Measurements from ENCODE around the gene CXCR2. TPM values are rescaled to one million over a fixed set of nuclear protein-coding genes. Genes with fewer than 3 reads are reported as not detected.
A peak's percentile ranks its signal among the peaks of the same experiment; 100 is the strongest.

The CXCR2 gene
- total and polyA plus RNA-seq, 2 of the 8 experiments (the other 6 are each of a cell fraction or from before 2014, with no cell fraction given) = 1.4 to 1.6 TPM

- Histone ChIP-seq H2BK15ac (ENCODE audit: low read length) (no peak overlapping the region), H4K8ac (ENCODE audit: extremely low read depth, insufficient read depth, low read length) (no peak overlapping the region), H4K20me1 (replicated peaks in 1 of 2; ENCODE audit: control insufficient read depth in 1 of 2, insufficient read depth in 2 of 2, low read length in 2 of 2) (no peaks in the 10 kb centered on the region), H4K91ac (replicated peaks; ENCODE audit: insufficient read length, low read length) (no peak overlapping the region), H2BK12ac (ENCODE audit: low read depth, low read length) (no peak overlapping the region), H4K5ac (ENCODE audit: insufficient read length, low read depth, low read length) (no peak overlapping the region), H3K79me2 (ENCODE audit: control insufficient read depth in 1 of 2, insufficient read depth in 2 of 2, low read length in 2 of 2) (no peaks in the 10 kb centered on the region), H3K4me1 (replicated peaks in 1 of 4; ENCODE audit: control insufficient read depth in 3 of 4, insufficient read depth in 4 of 4, low read length in 3 of 4) (no peaks in the 10 kb centered on the region; a peak in 2 of 7 replicates), H3K23me2 (ENCODE audit: low read depth, low read length) (no peaks in the 10 kb centered on the region; the same call in 1 of the 2 replicates), H3K79me1 (ENCODE audit: low read depth, low read length) (no peaks in the 10 kb centered on the region), H3K27ac (ENCODE audit: low read depth, low read length) (no peak overlapping the region), H3K27me3 (replicated peaks in 1 of 4; ENCODE audit: control insufficient read depth in 3 of 4, extremely low read depth in 1 of 4, insufficient read depth in 3 of 4, low read length in 3 of 4) (no peaks in the 10 kb centered on the region), H3K18ac (ENCODE audit: extremely low read depth, low read length) (no peak overlapping the region), H2AK5ac (ENCODE audit: low read depth, low read length) (no peak overlapping the region), H3K9ac (replicated peaks in 1 of 4; ENCODE audit: extremely low read depth in 1 of 4, low read depth in 3 of 4, low read length in 3 of 4) (no peak overlapping the region), H2BK5ac (ENCODE audit: low read depth, low read length) (no peak overlapping the region), H3K36me3 (ENCODE audit: control insufficient read depth in 2 of 4, insufficient read depth in 4 of 4, low read length in 3 of 4) (no peaks in the 10 kb centered on the region), H2BK20ac (ENCODE audit: low read length) (no peak overlapping the region), H3K4me2 (ENCODE audit: insufficient read depth in 1 of 2, low read depth in 2 of 2, low read length in 2 of 2) (no peak overlapping the region), H2AFZ (ENCODE audit: low read length) (0 out of 2 replicates have a peak overlapping the region, but pooled peaks have one; percentile 16), H3K4ac (replicated peaks; ENCODE audit: insufficient read length, low read depth, low read length) (no peak overlapping the region), H3K23ac (ENCODE audit: insufficient read length) (no peak overlapping the region), H3K14ac (ENCODE audit: insufficient read length) (no peak overlapping the region), H2BK120ac (replicated peaks; ENCODE audit: low read depth, low read length) (no peak overlapping the region), H3K56ac (replicated peaks; ENCODE audit: insufficient read length, low read depth, low read length) (no peak overlapping the region), H3K9me3 (ENCODE audit: insufficient read depth in 2 of 2, low read depth in 1 of 2, low read length in 1 of 2) (no peaks in the 10 kb centered on the region), H3K4me3 (ENCODE audit: extremely low read depth in 1 of 4, insufficient read depth in 2 of 4, low read depth in 3 of 4, low read length in 4 of 4) (no peak overlapping the region)
- FAIRE-seq (no peak), DNase-seq (ENCODE audit: low read depth in 1 of 2, low spot score in 2 of 2) (no peak)
- ChIA-PET POLR2A (ENCODE audit: partially characterized antibody) (interaction anchor here (0.6 kb wide), 1 partner anchor 22 kb away, joined by 3 read pairs; no protein-coding TSS in a partner anchor), CTCF (ENCODE audit: partially characterized antibody) (interaction anchor here (0.7 to 1.8 kb wide), 5 partner anchors 15 to 1007 kb away, joined by 3 to 6 read pairs (median 3); partner anchors contain the start of gene CXCR1)
- 92% methylated on average over 8 of the region's 8 CpGs; no CpG with 5 or more reads in 1 of the 2 experiments for WGBS, 2 experiments (ENCODE audit: extremely low coverage in 1 of 2, insufficient coverage in 1 of 2, insufficient read length in 1 of 2, insufficient replicate concordance in 2 of 2, low coverage in 1 of 2, low lambda C conversion rate in 2 of 2, missing lambda C conversion rate in 1 of 2)
- no peak for TF ChIP-seq POLR2AphosphoS5 (IDR thresholded peaks at IDR 0.05; ENCODE audit: low read depth, low read length)
- TF ChIP-seq TBP (IDR thresholded peaks at IDR 0.05; ENCODE audit: low read depth, low read length) = no peak
- TF ChIP-seq TCF12 (IDR thresholded peaks at IDR 0.05; ENCODE audit: low read depth, low read length) = no peak
- no peak for TF ChIP-seq CBX8 (IDR thresholded peaks at IDR 0.05; ENCODE audit: borderline replicate concordance, low read depth, low read length)
- TF ChIP-seq GABPA (IDR thresholded peaks at IDR 0.05; ENCODE audit: borderline replicate concordance, insufficient read depth, low read length) = no peak
- TF ChIP-seq CREB1 (IDR thresholded peaks at IDR 0.05) = no peak
- no peak for TF ChIP-seq BRCA1 (IDR thresholded peaks at IDR 0.05; ENCODE audit: low read depth, low read length)
- TF ChIP-seq EGR1 (IDR thresholded peaks at IDR 0.05; ENCODE audit: borderline replicate concordance, low read depth, low read length) = no peak
- TF ChIP-seq NRF1 (IDR thresholded peaks at IDR 0.05; ENCODE audit: low read depth, low read length) = no peak
- TF ChIP-seq CBX5 (IDR thresholded peaks at IDR 0.05; ENCODE audit: low read depth, low read length) = no peak
- no peak for TF ChIP-seq CHD1 (IDR thresholded peaks at IDR 0.05; ENCODE audit: low read depth, low read length)
- no peak for TF ChIP-seq ATF2 (IDR thresholded peaks at IDR 0.05; ENCODE audit: low read length)
- TF ChIP-seq SAP30 (IDR thresholded peaks at IDR 0.05; ENCODE audit: insufficient read depth, insufficient replicate concordance, low read length) = no peak
These were observed 26.3 kb downstream of the CXCR2 start for GRCh38 chr2:218152172-218152571.
